GM21367 (cell line): ENCODE data around the gene TGFB3.

Experiments
- ATAC-seq: cut with Tn5 transposase; IDR thresholded peaks from one replicate; pipeline ENCODE4 v1.9.1; 2021; ENCODE audit not compliant: unreplicated experiment

The TGFB3 gene

GRCh38 chr14:75909630-75910029 is 72.2 kb downstream of the TGFB3 start:
- ATAC-seq: no peak
